Neural progenitor cell (in vitro differentiated cells): ENCODE results near the gene UBR3. TPM values are rescaled to one million over a fixed set of nuclear protein-coding genes. Genes with fewer than 3 reads are reported as not detected.

Experiments used
- DNase-seq: peaks from one replicate; pipeline ENCODE4 v3.0.0-alpha.2; 2016; ENCODE audit warnings: low spot score
- H2AFZ ChIP-seq: fragments of 200-600 bp; sonication (generic); replicated peaks from 2 replicates; pipeline ENCODE4 v1.6.1; 2016; ENCODE audit warnings: antibody characterized with exemption
- H3F3A ChIP-seq: fragments of 200-600 bp; sonication (generic); 2 replicates; pipeline ENCODE4 v1.6.1; 2016; ENCODE audit warnings: antibody characterized with exemption, low read depth
- H3K27ac ChIP-seq: fragments of 200-600 bp; sonication (generic); 2 replicates; pipeline ENCODE4 v1.5.1; 2016; ENCODE audit warnings: mild to moderate bottlenecking
- H3K27me3 ChIP-seq: fragments of 200-600 bp; sonication (generic); 2 replicates; pipeline ENCODE4 v1.6.1; 2016; ENCODE audit warnings: mild to moderate bottlenecking, moderate library complexity
- H3K36me3 ChIP-seq: fragments of 200-600 bp; sonication (generic); 2 replicates; pipeline ENCODE4 v1.5.1; 2016
- H3K4me1 ChIP-seq: fragments of 200-600 bp; sonication (generic); 2 replicates; pipeline ENCODE4 v1.6.1; 2016; ENCODE audit warnings: mixed run types
- H3K4me2 ChIP-seq: fragments of 200-600 bp; sonication (generic); 2 replicates; pipeline ENCODE4 v1.6.1; 2016
- H3K4me3 ChIP-seq: fragments of 200-600 bp; sonication (generic); 2 replicates; pipeline ENCODE4 v1.5.1; 2016
- H3K79me2 ChIP-seq: fragments of 200-600 bp; sonication (generic); 2 replicates; pipeline ENCODE4 v1.6.1; 2016; ENCODE audit warnings: low read depth
- H3K9ac ChIP-seq: fragments of 200-600 bp; sonication (generic); 2 replicates; pipeline ENCODE4 v1.6.1; 2016
- H3K9me3 ChIP-seq: fragments of 200-600 bp; sonication (generic); 2 replicates; pipeline ENCODE4 v1.5.1; 2016; ENCODE audit warnings: low read depth
- H4K20me1 ChIP-seq: fragments of 200-600 bp; sonication (generic); 2 replicates; pipeline ENCODE4 v1.6.1; 2016; ENCODE audit warnings: low read depth
- H3K27ac Mint-ChIP-seq: 3 replicates; pipeline ENCODE4 v1.8.0; 2021; ENCODE audit warnings: mixed read lengths
- H3K27me3 Mint-ChIP-seq: 2 replicates; pipeline ENCODE4 v1.8.0; 2022; ENCODE audit warnings: low read depth, mild to moderate bottlenecking, inconsistent platforms, moderate library complexity, mixed read lengths; ENCODE audit not compliant: insufficient read depth
- H3K36me3 Mint-ChIP-seq: 3 replicates; pipeline ENCODE4 v1.8.0; 2021; ENCODE audit warnings: mixed read lengths
- H3K4me1 Mint-ChIP-seq: 3 replicates; pipeline ENCODE4 v1.8.0; 2021; ENCODE audit warnings: mixed read lengths
- H3K4me3 Mint-ChIP-seq: 3 replicates; pipeline ENCODE4 v1.8.0; 2021; ENCODE audit warnings: mild to moderate bottlenecking, moderate library complexity, mixed read lengths
- H3K9me3 Mint-ChIP-seq: 3 replicates; pipeline ENCODE4 v1.8.0; 2020; ENCODE audit warnings: mixed read lengths
- CTCF ChIP-seq: fragments of 200-600 bp; sonication (generic); IDR thresholded peaks from 2 replicates; pipeline ENCODE4 v1.5.1; 2017; ENCODE audit warnings: antibody characterized with exemption, mild to moderate bottlenecking
- EZH2 ChIP-seq: fragments of 200-600 bp; sonication (generic); IDR thresholded peaks from 2 replicates; pipeline ENCODE4 v1.6.1; 2017; ENCODE audit warnings: antibody characterized with exemption, mild to moderate bottlenecking, moderate library complexity
- EZH2phosphoT487 ChIP-seq: fragments of 200-600 bp; sonication (generic); IDR thresholded peaks from 2 replicates; pipeline ENCODE4 v1.6.1; 2017; ENCODE audit warnings: antibody characterized with exemption
- total RNA-seq: library from RNA; depleted of rRNA; stranded (reverse); fragments of >200 nt; gene quantifications from 2 replicates; pipeline ENCODE4 v1.2.3, GENCODE V29; 2015; ENCODE audit warnings: low replicate concordance

The UBR3 gene
- total RNA-seq, 1 donor from 2014 or later, result 31.7 TPM

DNA sequence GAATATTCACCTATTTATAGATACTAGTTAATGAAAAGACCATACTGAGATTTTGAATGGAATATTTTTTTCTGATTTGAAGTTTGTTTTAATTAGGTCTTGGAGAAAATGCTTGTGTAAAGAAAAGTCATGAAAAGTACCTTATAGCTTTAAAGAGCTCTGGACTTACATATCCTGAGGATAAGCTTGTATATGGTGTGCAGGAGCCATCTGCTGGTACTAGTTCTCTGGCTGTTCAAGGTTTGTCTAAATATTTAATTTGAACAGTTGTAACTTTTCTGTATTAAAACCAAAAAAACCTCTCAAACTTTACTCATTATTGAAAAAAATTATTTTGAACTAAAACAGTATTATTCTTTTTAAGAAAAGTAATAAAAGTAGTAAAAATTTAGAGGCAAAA lies 50.1 kb downstream of the UBR3 start:
- Mint-ChIP-seq H3K27ac (no peak overlapping the region), H3K27me3 (no peaks in the 10 kb centered on the region), H3K4me1 (no peaks in the 10 kb centered on the region), H3K4me3 (no peak overlapping the region), H3K36me3 (peaks cover 11% of the 10 kb centered on the region), H3K9me3 (no peaks in the 10 kb centered on the region)
- H3K27me3 ChIP-seq, result no peaks in the 10 kb centered on the region
- TF ChIP-seq EZH2, result no peak
- peak; percentile 29 for TF ChIP-seq CTCF
- no peaks in the 10 kb centered on the region for H4K20me1 ChIP-seq
- H3K79me2 ChIP-seq, result no peaks in the 10 kb centered on the region
- H3K27ac ChIP-seq, result no peak overlapping the region
- H3K4me2 ChIP-seq, result no peak overlapping the region
- peaks cover 18% of the 10 kb centered on the region for H3F3A ChIP-seq
- no peak for DNase-seq
- no peaks in the 10 kb centered on the region for H3K36me3 ChIP-seq
- no peak overlapping the region for H2AFZ ChIP-seq
- H3K9me3 ChIP-seq, result no peaks in the 10 kb centered on the region
- no peak overlapping the region for H3K9ac ChIP-seq
- no peaks in the 10 kb centered on the region for H3K4me1 ChIP-seq
- no peak overlapping the region for H3K4me3 ChIP-seq

- Histone ChIP-seq H3K27ac (no peak overlapping the region), H3F3A (no peaks in the 10 kb centered on the region), H3K27me3 (no peaks in the 10 kb centered on the region), H3K4me1 (no peaks in the 10 kb centered on the region), H3K79me2 (no peaks in the 10 kb centered on the region), H3K9ac (no peak overlapping the region), H3K4me2 (no peak overlapping the region), H3K9me3 (no peaks in the 10 kb centered on the region), H2AFZ (no peak overlapping the region), H4K20me1 (no peaks in the 10 kb centered on the region), H3K4me3 (no peak overlapping the region), H3K36me3 (no peaks in the 10 kb centered on the region)
- DNase-seq, result no peak
- Mint-ChIP-seq H3K4me1 (peaks cover 5% of the 10 kb centered on the region), H3K27me3 (no peaks in the 10 kb centered on the region), H3K27ac (no peak overlapping the region), H3K4me3 (no peak overlapping the region), H3K36me3 (peaks cover 5% of the 10 kb centered on the region), H3K9me3 (no peaks in the 10 kb centered on the region)
- no peak for TF ChIP-seq EZH2
- TF ChIP-seq CTCF, result no peak
- TF ChIP-seq EZH2phosphoT487, result no peak
Observed at GRCh38 chr2:169887120-169887519, 59.9 kb downstream of the UBR3 start.

- H3K27ac ChIP-seq, result no peak overlapping the region
Observed at GRCh38 chr2:169891593-169892298, 64.5 kb downstream of the UBR3 start.

More at GRCh38 chr2:169891593-169892298, 64.5 kb downstream of the UBR3 start:
- Histone ChIP-seq H3K9ac (no peak overlapping the region), H3K4me1 (no peaks in the 10 kb centered on the region), H3K9me3 (no peaks in the 10 kb centered on the region), H3K36me3 (no peaks in the 10 kb centered on the region), H3F3A (no peaks in the 10 kb centered on the region), H3K27me3 (no peaks in the 10 kb centered on the region), H3K4me3 (no peak overlapping the region), H2AFZ (no peak overlapping the region), H4K20me1 (no peaks in the 10 kb centered on the region), H3K4me2 (no peak overlapping the region), H3K79me2 (no peaks in the 10 kb centered on the region)
- peaks cover 3% of the 10 kb centered on the region for H3K36me3 Mint-ChIP-seq
- peaks cover 5% of the 10 kb centered on the region for H3K4me1 Mint-ChIP-seq
- no peaks in the 10 kb centered on the region for H3K27me3 Mint-ChIP-seq
- H3K4me3 Mint-ChIP-seq, result no peak overlapping the region
- no peaks in the 10 kb centered on the region for H3K9me3 Mint-ChIP-seq
- H3K27ac Mint-ChIP-seq, result peak overlapping the region; percentile 0
- TF ChIP-seq CTCF, result no peak
- TF ChIP-seq EZH2phosphoT487, result no peak
- TF ChIP-seq EZH2, result no peak
- no peak for DNase-seq
